Calu3 (cell line): ENCODE measurements around the gene SH2B2. TPM values are rescaled to one million over a fixed set of nuclear protein-coding genes. Genes with fewer than 3 reads are reported as not detected.
"Not testable (repeated sequence)": the region's sequence is repeated elsewhere in the genome, so short reads cannot be mapped to it uniquely, and the experiment has no call there.

Source experiments
- BruUV-seq: library from RNA; stranded (reverse); fragments of 400-500 nt; replicated peaks from 2 replicates; lab custom pipeline; 2021; lab: Mats Ljungman, UMichigan
- CTCF ChIA-PET: fragments of 300-600 bp; sonication (Branson Sonifier 250); formaldehyde crosslinking; loops from one replicate; lab custom pipeline; 2022; ENCODE audit warnings: antibody characterized with exemption; lab: Charles Lee
- DNase-seq: peaks from one replicate; pipeline ENCODE4 v3.0.0; 2022
- H3K27ac Mint-ChIP-seq: one replicate; pipeline ENCODE4 v1.8.0; 2022; ENCODE audit warnings: mixed read lengths; ENCODE audit not compliant: unreplicated experiment
- H3K27me3 Mint-ChIP-seq: one replicate; pipeline ENCODE4 v1.8.0; 2022; ENCODE audit warnings: mixed read lengths; ENCODE audit not compliant: unreplicated experiment
- H3K36me3 Mint-ChIP-seq: one replicate; pipeline ENCODE4 v1.8.0; 2022; ENCODE audit warnings: mild to moderate bottlenecking, moderate library complexity, mixed read lengths; ENCODE audit not compliant: insufficient read depth, unreplicated experiment
- H3K4me1 Mint-ChIP-seq: one replicate; pipeline ENCODE4 v1.8.0; 2022; ENCODE audit warnings: mild to moderate bottlenecking, low read depth, mixed read lengths; ENCODE audit not compliant: unreplicated experiment
- H3K4me3 Mint-ChIP-seq: one replicate; pipeline ENCODE4 v1.8.0; 2022; ENCODE audit warnings: mild to moderate bottlenecking, low read depth, moderate library complexity, mixed read lengths; ENCODE audit not compliant: unreplicated experiment
- H3K9me3 Mint-ChIP-seq: one replicate; pipeline ENCODE4 v1.8.0; 2022; ENCODE audit warnings: low read depth, mixed read lengths; ENCODE audit not compliant: unreplicated experiment
- CTCF ChIP-seq: fragments of 200-600 bp; IDR thresholded peaks from one replicate; pipeline ENCODE4 v1.8.0; 2022; ENCODE audit warnings: antibody characterized with exemption; ENCODE audit not compliant: unreplicated experiment
- intact Hi-C: fragments of 100-400 bp; cut with micrococcal nuclease; formaldehyde crosslinking; loops from one replicate; pipeline ENCODE4 v1.10.0; 2022; ENCODE audit not compliant: unreplicated experiment
- total RNA-seq: library from RNA; stranded (reverse); gene quantifications from 2 replicates; pipeline ENCODE4 v1.2.3, GENCODE V29; 2022

SH2B2 gene
- total RNA-seq, 1 experiment from 2014 or later, result 2.7 TPM

GRCh38 chr7:102322202-102322715, 35.6 kb downstream of the SH2B2 start:
- Mint-ChIP-seq H3K9me3 (no peaks in the 10 kb centered on the region), H3K27me3 (peaks cover 5% of the 10 kb centered on the region)
- CTCF ChIA-PET, result no interaction called here

GRCh38 chr7:102323914-102324195, 37.2 kb downstream of the SH2B2 start:
- Mint-ChIP-seq H3K27ac (no peak overlapping the region), H3K27me3 (peaks cover 15% of the 10 kb centered on the region), H3K36me3 (no peaks in the 10 kb centered on the region), H3K4me1 (no peaks in the 10 kb centered on the region), H3K9me3 (no peaks in the 10 kb centered on the region), H3K4me3 (no peak overlapping the region)
- no peak for TF ChIP-seq CTCF
- no peak for DNase-seq
- BruUV-seq, result no TSS peak
- intact Hi-C loops, result no loop called here
- CTCF ChIA-PET, result no interaction called here

More at GRCh38 chr7:102322202-102322715, 35.6 kb downstream of the SH2B2 start:
- intact Hi-C loops, result no loop called here
- no peak overlapping the region for H3K27ac Mint-ChIP-seq
- BruUV-seq, result no TSS peak
- peaks cover 4% of the 10 kb centered on the region for H3K36me3 Mint-ChIP-seq
- no peak overlapping the region for H3K4me3 Mint-ChIP-seq
- DNase-seq, result no peak
- H3K4me1 Mint-ChIP-seq, result no peaks in the 10 kb centered on the region
- no peak for TF ChIP-seq CTCF

- H3K4me3 Mint-ChIP-seq, BruUV-seq, H3K36me3 Mint-ChIP-seq, CTCF ChIA-PET, H3K4me1 Mint-ChIP-seq, H3K27ac Mint-ChIP-seq, DNase-seq, H3K9me3 Mint-ChIP-seq, intact Hi-C loops: not testable (repeated sequence)
- H3K27me3 Mint-ChIP-seq, result peaks cover 15% of the 10 kb centered on the region
Measured at GRCh38 chr7:102325106-102325505, 38.4 kb downstream of the SH2B2 start.

GRCh38 chr7:102326157-102326889, 39.7 kb downstream of the SH2B2 start:
- Mint-ChIP-seq H3K4me1 (no peaks in the 10 kb centered on the region), H3K4me3 (no peak overlapping the region), H3K27ac (no peak overlapping the region), H3K9me3 (no peaks in the 10 kb centered on the region), H3K27me3 (peaks cover 15% of the 10 kb centered on the region), H3K36me3 (no peaks in the 10 kb centered on the region)
- CTCF ChIA-PET, result no interaction called here
- TF ChIP-seq CTCF, result no peak
- no peak for DNase-seq
- intact Hi-C loops, result no loop called here
- BruUV-seq, result no TSS peak

GRCh38 chr7:102327183-102327582, 40.5 kb downstream of the SH2B2 start:
- BruUV-seq, CTCF ChIA-PET, H3K4me3 Mint-ChIP-seq, H3K4me1 Mint-ChIP-seq, intact Hi-C loops, DNase-seq, H3K9me3 Mint-ChIP-seq, H3K27ac Mint-ChIP-seq, H3K36me3 Mint-ChIP-seq: not testable (repeated sequence)
- H3K27me3 Mint-ChIP-seq, result peaks cover 15% of the 10 kb centered on the region

GRCh38 chr7:102328863-102329262, 42.2 kb downstream of the SH2B2 start:
- H3K27ac Mint-ChIP-seq, H3K4me1 Mint-ChIP-seq, CTCF ChIA-PET, H3K36me3 Mint-ChIP-seq, DNase-seq, intact Hi-C loops, H3K4me3 Mint-ChIP-seq, H3K9me3 Mint-ChIP-seq, BruUV-seq: not testable (repeated sequence)
- H3K27me3 Mint-ChIP-seq, result peaks cover 15% of the 10 kb centered on the region

- peaks cover 15% of the 10 kb centered on the region for H3K27me3 Mint-ChIP-seq
- BruUV-seq, H3K9me3 Mint-ChIP-seq, intact Hi-C loops, H3K36me3 Mint-ChIP-seq, H3K4me1 Mint-ChIP-seq, H3K27ac Mint-ChIP-seq, DNase-seq, H3K4me3 Mint-ChIP-seq, CTCF ChIA-PET: not testable (repeated sequence)
Measured at GRCh38 chr7:102329366-102329765, 42.7 kb downstream of the SH2B2 start.
